GM20000 (cell line): ENCODE measurements around the gene IVD.

Experiments
- DNase-seq: peaks from one replicate; pipeline ENCODE4 v3.0.0; 2012; ENCODE audit warnings: low spot score
- TF ChIP-seq, protein P1 (sequence below): IDR thresholded peaks from 2 replicates; pipeline ENCODE4 v1.5.1; 2012; ENCODE audit warnings: mild to moderate bottlenecking, control low read depth; ENCODE audit errors: extremely low read depth, missing control alignments

The IVD gene

GRCh38 chr15:40409366-40409765, 3.8 kb downstream of the IVD start:
- TF ChIP-seq, protein P1, sequence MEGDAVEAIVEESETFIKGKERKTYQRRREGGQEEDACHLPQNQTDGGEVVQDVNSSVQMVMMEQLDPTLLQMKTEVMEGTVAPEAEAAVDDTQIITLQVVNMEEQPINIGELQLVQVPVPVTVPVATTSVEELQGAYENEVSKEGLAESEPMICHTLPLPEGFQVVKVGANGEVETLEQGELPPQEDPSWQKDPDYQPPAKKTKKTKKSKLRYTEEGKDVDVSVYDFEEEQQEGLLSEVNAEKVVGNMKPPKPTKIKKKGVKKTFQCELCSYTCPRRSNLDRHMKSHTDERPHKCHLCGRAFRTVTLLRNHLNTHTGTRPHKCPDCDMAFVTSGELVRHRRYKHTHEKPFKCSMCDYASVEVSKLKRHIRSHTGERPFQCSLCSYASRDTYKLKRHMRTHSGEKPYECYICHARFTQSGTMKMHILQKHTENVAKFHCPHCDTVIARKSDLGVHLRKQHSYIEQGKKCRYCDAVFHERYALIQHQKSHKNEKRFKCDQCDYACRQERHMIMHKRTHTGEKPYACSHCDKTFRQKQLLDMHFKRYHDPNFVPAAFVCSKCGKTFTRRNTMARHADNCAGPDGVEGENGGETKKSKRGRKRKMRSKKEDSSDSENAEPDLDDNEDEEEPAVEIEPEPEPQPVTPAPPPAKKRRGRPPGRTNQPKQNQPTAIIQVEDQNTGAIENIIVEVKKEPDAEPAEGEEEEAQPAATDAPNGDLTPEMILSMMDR, result no peak
- peak; percentile 84 for DNase-seq

DNA sequence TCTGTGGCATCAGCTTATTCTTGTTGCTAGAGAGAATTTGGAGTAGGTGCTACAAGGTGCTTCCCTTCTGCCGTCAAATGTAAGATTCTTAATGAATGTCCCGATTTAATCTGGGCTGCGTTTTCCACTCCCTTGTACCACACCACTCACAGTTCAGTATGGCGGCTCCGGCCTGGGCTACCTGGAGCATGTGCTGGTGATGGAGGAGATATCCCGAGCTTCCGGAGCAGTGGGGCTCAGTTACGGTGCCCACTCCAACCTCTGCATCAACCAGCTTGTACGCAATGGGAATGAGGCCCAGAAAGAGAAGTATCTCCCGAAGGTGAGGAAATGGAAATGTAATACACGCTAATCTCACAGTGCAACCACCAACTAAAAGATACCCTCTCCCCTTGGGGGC, 4.9 kb downstream of the IVD start:
- TF ChIP-seq, protein P1, result no peak
- no peak for DNase-seq

DNA sequence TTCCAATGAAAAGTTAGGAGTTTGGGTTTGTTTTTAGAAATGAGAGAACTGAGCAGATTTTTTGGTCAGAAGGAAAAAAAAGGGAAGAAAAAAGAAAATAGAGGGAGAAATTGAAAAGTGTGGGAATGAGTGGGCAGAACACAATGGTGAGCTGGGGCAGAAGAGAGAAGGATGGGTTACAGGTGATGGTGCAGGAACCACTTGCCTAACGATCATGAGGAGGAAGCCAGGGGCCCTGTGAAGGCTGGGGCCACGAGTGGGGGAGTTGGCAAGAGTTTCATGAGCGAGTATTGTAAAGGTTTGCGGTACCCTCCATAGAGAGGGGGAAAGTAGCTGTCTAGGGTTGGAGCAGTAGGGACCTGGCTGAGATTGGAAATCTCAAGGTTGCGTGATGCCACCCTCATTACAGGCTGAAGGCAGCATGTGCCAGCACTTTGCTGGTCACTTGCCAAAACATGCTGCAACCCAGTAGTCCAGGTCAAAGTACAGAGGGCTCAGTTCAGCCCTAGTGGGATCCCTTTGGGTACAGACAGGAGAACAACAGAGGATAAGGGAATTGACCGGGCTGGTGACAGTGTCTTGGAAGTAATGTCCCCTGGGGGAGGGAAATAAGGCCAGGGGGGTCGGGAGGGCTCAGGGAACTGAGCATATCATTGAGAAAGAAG, 6.6 kb downstream of the IVD start:
- DNase-seq, result no peak
- TF ChIP-seq, protein P1, result no peak

GRCh38 chr15:40413036-40413435, 7.4 kb downstream of the IVD start:
- TF ChIP-seq, protein P1, result no peak
- no peak for DNase-seq

- TF ChIP-seq, protein P1, result no peak
- DNase-seq, result no peak
These were observed 9.2 kb downstream of the IVD start for GRCh38 chr15:40414816-40415215.

DNA sequence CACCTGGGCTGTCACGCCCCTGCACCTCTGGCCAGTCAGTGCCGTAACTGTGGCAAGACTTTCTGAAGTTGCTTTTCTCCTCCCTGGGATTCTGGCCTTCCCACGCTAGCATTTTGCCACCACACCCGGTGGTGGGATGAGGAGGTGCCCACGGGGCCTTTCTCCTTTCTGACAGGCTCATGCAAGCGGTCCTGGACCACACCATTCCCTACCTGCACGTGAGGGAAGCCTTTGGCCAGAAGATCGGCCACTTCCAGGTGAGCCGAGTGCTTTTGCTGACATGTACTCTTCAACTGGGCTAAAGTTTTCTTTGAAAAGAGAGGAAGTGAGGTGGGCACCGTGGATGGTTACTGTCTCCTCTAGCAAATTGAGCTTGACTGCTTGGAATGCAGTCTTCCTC, 9.6 kb downstream of the IVD start:
- DNase-seq, result no peak
- TF ChIP-seq, protein P1, result no peak

DNA sequence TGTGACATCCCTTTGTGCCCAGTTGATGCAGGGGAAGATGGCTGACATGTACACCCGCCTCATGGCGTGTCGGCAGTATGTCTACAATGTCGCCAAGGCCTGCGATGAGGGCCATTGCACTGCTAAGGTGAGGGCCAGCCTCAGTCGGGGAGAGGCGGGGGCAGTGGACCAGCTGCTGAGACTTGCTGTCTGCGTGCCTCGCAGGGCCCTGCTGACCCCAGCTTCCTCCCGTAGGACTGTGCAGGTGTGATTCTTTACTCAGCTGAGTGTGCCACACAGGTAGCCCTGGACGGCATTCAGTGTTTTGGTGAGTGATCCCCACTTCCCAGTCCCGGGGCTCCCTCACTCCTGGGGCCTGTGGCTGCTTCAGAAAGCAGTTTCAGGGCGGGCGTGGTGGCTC, 10.5 kb downstream of the IVD start:
- no peak for DNase-seq
- TF ChIP-seq, protein P1, result no peak
